Measurements from ENCODE around the gene DENND4A. TPM values are rescaled to one million over a fixed set of nuclear protein-coding genes. Genes with fewer than 3 reads are reported as not detected.
"Not testable (repeated sequence)": the region's sequence is repeated elsewhere in the genome, so short reads cannot be mapped to it uniquely, and the experiment has no call there.

Gene DENND4A
- total RNA-seq, 1 donor from 2014 or later, result 26.9 TPM

- no peak for DNase-seq (ENCODE audit: low spot score)
Observed at GRCh38 chr15:65757256-65757655, 34.8 kb downstream of the DENND4A start.

GRCh38 chr15:65752151-65752700 lies 39.9 kb downstream of the DENND4A start:
- DNase-seq (ENCODE audit: low spot score), result no peak

GRCh38 chr15:65751431-65751830 lies 40.7 kb downstream of the DENND4A start:
- DNase-seq (ENCODE audit: low spot score), result no peak

GRCh38 chr15:65747265-65747664 lies 44.8 kb downstream of the DENND4A start:
- DNase-seq (ENCODE audit: low spot score), result no peak

GRCh38 chr15:65743637-65744252 lies 48.3 kb downstream of the DENND4A start:
- DNase-seq (ENCODE audit: low spot score), result no peak

- no peak for DNase-seq (ENCODE audit: low spot score)
Observed at GRCh38 chr15:65740148-65740547, 51.9 kb downstream of the DENND4A start.

- DNase-seq (ENCODE audit: low spot score), result no peak
Observed at GRCh38 chr15:65738649-65739048, 53.4 kb downstream of the DENND4A start.

- DNase-seq (ENCODE audit: low spot score), result not testable (repeated sequence)
Observed at GRCh38 chr15:65733599-65733998, 58.5 kb downstream of the DENND4A start.

GRCh38 chr15:65732698-65733097 lies 59.4 kb downstream of the DENND4A start:
- no peak for DNase-seq (ENCODE audit: low spot score)

- DNase-seq (ENCODE audit: low spot score), result no peak
Observed at GRCh38 chr15:65731926-65732325, 60.2 kb downstream of the DENND4A start.

GRCh38 chr15:65730549-65731172 lies 61.4 kb downstream of the DENND4A start:
- no peak for DNase-seq (ENCODE audit: low spot score)

- DNase-seq (ENCODE audit: low spot score), result no peak
Observed at GRCh38 chr15:65724464-65725215, 67.5 kb downstream of the DENND4A start.

GRCh38 chr15:65723876-65724275 lies 68.2 kb downstream of the DENND4A start:
- DNase-seq (ENCODE audit: low spot score), result no peak

- DNase-seq (ENCODE audit: low spot score), result no peak
Observed at GRCh38 chr15:65722191-65722590, 69.9 kb downstream of the DENND4A start.

GRCh38 chr15:65712415-65712814 lies 79.7 kb downstream of the DENND4A start:
- no peak for DNase-seq (ENCODE audit: low spot score)

- no peak for DNase-seq (ENCODE audit: low spot score)
Observed at GRCh38 chr15:65695081-65695480, 97.0 kb downstream of the DENND4A start.

- DNase-seq (ENCODE audit: low spot score), result no peak
Observed at GRCh38 chr15:65690778-65691177, 101.3 kb downstream of the DENND4A start.

- no peak for DNase-seq (ENCODE audit: low spot score)
Observed at GRCh38 chr15:65690173-65690572, 101.9 kb downstream of the DENND4A start.

GRCh38 chr15:65688462-65688861 lies 103.6 kb downstream of the DENND4A start:
- no peak for DNase-seq (ENCODE audit: low spot score)

- no peak for DNase-seq (ENCODE audit: low spot score)
Observed at GRCh38 chr15:65682404-65682911, 109.6 kb downstream of the DENND4A start.

GRCh38 chr15:65680544-65680943 lies 111.5 kb downstream of the DENND4A start:
- DNase-seq (ENCODE audit: low spot score), result no peak

- no peak for DNase-seq (ENCODE audit: low spot score)
Observed at GRCh38 chr15:65676123-65676522, 116.0 kb downstream of the DENND4A start.

All from mucosa of gallbladder (tissue), 1 donor.